KOPT-K1 (cell line): ENCODE results near the gene SUMF1.

ENCODE experiments used
- H3K27ac ChIP-seq: fragments of 200-600 bp; sonication (generic); 2 replicates; pipeline ENCODE4 v1.5.1; 2016; ENCODE audit warnings: antibody characterized with exemption, mild to moderate bottlenecking, low read depth, low read length; ENCODE audit not compliant: poor library complexity, severe bottlenecking
- H3K36me3 ChIP-seq: fragments of 200-600 bp; sonication (generic); 2 replicates; pipeline ENCODE4 v1.5.1; 2017; ENCODE audit warnings: antibody characterized with exemption, mild to moderate bottlenecking, low read length, moderate library complexity; ENCODE audit not compliant: insufficient read depth
- H3K9me3 ChIP-seq: fragments of 200-600 bp; sonication (generic); 2 replicates; pipeline ENCODE4 v1.5.1; 2017; ENCODE audit warnings: antibody characterized with exemption, low read length, mild to moderate bottlenecking; ENCODE audit not compliant: insufficient read depth, poor library complexity, severe bottlenecking

Gene SUMF1

DNA sequence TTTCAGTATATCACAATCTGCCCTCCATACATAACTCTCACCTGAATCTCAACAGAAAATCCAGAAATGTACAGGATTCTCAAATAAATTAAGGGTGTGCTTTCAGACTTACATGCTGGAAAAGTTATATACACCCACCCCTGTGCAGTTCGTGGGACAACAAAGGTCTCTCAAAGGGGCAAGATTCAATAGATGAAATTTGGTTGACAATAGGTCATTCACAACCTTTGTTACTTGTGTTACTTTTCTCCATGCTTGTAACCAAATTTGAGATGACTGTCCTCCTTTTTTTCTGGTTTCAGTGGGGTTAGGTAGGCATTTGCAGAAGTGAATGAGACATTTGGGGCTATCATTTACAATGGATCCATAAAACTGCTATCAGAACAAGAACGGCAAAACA lies 91.2 kb downstream of the SUMF1 start:
- H3K36me3 ChIP-seq = no peaks in the 10 kb centered on the region
- no peak overlapping the region for H3K27ac ChIP-seq
- H3K9me3 ChIP-seq = peaks cover 17% of the 10 kb centered on the region

DNA sequence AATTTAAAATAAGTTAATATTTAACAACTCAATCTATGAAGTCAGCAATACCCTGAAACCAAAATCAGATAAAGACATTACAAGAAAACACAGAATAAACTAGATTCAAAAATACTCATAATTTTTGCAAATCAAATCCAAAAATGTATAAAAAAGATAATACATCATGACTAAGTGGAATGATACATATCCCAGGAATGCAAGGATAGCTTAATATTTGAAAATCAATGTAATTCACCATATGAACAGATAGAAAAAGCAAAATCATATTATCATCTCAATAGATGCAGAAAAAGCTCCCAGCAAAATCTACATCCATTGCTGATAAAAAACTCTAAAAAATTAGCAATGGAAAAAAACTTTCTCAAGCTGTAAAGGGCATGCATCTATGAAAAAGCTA lies 93.4 kb downstream of the SUMF1 start:
- Histone ChIP-seq H3K36me3 (no peaks in the 10 kb centered on the region), H3K27ac (no peak overlapping the region)

DNA sequence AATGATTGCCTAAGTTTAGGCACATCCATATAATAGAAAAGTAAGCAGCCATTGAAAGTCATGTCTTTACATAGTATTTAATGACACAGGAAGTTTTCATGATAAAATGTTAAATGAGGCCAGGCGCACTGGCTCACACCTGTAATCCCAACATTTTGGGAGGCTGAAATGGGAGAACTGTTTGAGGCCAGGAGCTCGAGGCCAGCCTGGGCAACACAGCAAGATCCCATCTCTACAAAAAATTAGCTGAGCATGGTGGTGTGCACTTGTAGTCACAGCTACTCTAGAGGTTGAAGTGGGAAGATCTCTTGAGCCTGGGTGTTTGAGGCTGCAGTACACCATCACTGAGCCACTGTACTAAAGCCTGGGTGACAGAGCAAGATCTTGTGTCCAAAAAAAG lies 104.5 kb downstream of the SUMF1 start:
- no peak overlapping the region for H3K27ac ChIP-seq
- no peaks in the 10 kb centered on the region for H3K9me3 ChIP-seq
- no peaks in the 10 kb centered on the region; the same call in 1 of the 2 replicates for H3K36me3 ChIP-seq

More for the DNA sequence above, 93.4 kb downstream of the SUMF1 start:
- peaks cover 17% of the 10 kb centered on the region for H3K9me3 ChIP-seq

- Histone ChIP-seq H3K36me3 (no peaks in the 10 kb centered on the region; the same call in 1 of the 2 replicates), H3K9me3 (no peaks in the 10 kb centered on the region)
These were observed 106.3 kb downstream of the SUMF1 start for GRCh38 chr3:4360817-4361216.

DNA sequence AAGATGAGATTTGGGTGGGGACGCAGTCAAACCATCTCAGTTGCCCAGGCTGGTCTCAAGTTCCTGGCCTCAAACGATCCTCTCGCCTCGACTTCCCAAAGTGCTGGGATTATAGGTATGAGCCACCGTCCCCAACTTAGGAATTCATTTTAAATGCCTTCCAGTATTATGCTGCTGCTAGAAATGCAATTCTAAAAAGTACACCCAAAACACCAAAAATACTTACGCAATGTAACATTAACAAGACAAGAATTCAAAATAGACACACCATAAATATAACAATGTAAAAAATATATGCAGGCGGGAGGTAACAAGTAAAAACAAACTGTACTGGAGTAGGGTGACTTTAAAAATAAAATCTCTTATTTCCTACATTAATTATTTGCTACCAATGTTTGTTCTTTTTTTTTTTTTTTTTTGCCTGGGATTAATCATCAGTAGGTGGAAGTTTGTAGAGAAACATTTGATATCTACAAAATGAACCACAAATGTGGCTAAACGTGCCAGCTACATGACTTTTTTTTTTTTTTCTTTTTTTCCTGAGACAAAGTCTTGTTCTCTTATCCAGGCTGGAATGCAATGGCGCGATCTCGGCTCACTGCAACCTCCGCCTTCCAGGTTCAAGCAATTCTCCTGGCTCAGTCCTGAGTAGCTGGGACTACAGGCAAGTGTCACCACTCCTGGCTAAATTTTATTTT lies 107.1 kb downstream of the SUMF1 start:
- no peaks in the 10 kb centered on the region; the same call in 1 of the 2 replicates for H3K36me3 ChIP-seq
- no peak overlapping the region for H3K27ac ChIP-seq
- H3K9me3 ChIP-seq = no peaks in the 10 kb centered on the region

More at GRCh38 chr3:4360817-4361216, 106.3 kb downstream of the SUMF1 start:
- no peak overlapping the region for H3K27ac ChIP-seq

DNA sequence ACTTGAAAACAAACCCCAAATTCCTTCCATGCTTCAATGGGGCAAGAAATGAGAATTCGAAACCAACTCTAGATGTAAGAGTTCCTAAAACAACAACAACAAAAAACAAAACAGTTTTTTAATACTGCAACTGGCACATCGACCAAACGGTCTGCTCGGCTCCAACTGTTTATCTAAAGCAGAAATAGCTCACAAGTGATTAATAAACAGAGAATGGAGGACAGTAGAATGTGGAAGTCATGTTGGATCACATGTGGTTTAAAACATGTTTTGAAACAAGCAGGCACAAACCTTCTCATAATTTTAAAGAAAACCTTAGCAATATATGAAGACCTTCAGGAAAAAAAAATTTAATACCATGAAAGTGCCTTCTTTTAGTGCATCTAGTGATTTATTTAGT lies 108.8 kb downstream of the SUMF1 start:
- Histone ChIP-seq H3K36me3 (no peaks in the 10 kb centered on the region; the same call in 1 of the 2 replicates), H3K9me3 (no peaks in the 10 kb centered on the region), H3K27ac (no peak overlapping the region)

GRCh38 chr3:4356546-4357410 lies 110.3 kb downstream of the SUMF1 start:
- H3K9me3 ChIP-seq = no peaks in the 10 kb centered on the region
- no peak overlapping the region for H3K27ac ChIP-seq
- no peaks in the 10 kb centered on the region; the same call in 1 of the 2 replicates for H3K36me3 ChIP-seq

DNA sequence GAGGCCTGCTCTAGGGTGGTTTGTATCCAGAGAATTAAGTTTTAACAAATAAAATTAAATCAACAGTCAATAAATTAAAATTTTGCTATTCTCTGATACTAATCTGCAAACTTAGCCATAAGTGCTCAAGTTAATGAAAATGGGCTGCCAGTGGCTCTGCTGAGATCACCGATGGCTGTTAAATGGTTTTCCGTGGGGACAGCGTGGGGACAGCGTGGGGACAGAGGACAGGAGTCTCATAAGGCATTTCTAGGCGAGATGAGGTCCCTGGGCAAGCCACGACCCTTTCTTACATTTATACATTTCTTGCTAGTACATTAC lies 110.9 kb downstream of the SUMF1 start:
- no peaks in the 10 kb centered on the region for H3K36me3 ChIP-seq
- no peak overlapping the region for H3K27ac ChIP-seq
- no peaks in the 10 kb centered on the region for H3K9me3 ChIP-seq

GRCh38 chr3:4355401-4356219 lies 111.5 kb downstream of the SUMF1 start:
- H3K27ac ChIP-seq = peak overlapping the region; percentile 17
- H3K36me3 ChIP-seq = no peaks in the 10 kb centered on the region
- no peaks in the 10 kb centered on the region for H3K9me3 ChIP-seq

DNA sequence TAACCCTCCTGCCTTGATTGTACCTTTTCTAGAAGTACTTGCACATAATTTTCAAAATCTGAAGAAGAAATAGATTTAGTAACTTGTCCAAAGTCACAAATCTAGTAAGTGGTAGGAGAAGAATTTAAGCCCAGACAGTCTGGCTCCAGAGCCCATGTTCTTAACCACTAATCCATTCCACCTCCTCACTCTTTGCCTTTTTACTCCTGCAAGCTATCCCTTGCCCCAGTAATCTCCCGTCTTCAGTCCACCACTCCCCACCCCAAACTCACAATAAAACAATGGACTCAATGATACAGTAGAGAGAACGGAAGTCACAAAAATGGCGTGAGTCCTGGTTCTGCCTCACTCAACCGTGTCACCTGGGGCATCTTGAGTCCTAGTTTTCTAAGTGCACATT lies 115.2 kb downstream of the SUMF1 start:
- Histone ChIP-seq H3K9me3 (no peaks in the 10 kb centered on the region), H3K36me3 (no peaks in the 10 kb centered on the region)

DNA sequence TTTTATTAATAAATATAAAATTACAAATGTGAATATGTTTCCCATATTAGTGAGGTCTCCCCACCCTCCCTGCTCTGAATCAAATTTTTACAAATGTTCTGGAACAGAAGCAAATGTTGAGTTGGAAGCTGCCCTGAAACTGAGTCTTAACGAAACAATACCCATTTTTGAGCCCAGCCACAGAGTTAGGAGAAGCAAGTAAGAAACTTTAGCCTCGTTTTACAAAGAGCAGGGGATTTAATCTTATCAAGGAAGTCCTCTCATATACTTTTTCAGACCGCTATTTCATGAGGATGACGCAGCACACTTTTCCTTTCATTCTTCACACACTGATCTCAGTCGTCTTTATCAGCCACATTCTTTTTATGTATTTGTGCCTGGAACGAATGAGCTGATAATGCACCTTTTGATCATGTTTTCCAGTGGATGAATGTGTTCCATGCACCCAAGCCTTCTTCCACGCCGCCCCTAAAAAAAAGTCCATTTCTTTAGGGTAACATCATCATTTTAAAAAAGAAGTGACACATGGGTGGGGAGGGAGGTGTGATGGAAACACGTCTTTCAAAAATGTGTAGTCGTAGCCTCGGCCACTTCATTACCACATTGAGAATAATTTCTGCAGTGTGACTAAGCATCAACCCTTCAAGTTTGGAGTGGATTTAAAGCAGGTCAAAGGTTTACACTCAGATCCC lies 115.8 kb downstream of the SUMF1 start:
- H3K27ac ChIP-seq = no peak overlapping the region
- H3K36me3 ChIP-seq = no peaks in the 10 kb centered on the region
- H3K9me3 ChIP-seq = no peaks in the 10 kb centered on the region

More for the DNA sequence above, 115.2 kb downstream of the SUMF1 start:
- H3K27ac ChIP-seq = no peak overlapping the region

- Histone ChIP-seq H3K27ac (no peak overlapping the region), H3K9me3 (no peaks in the 10 kb centered on the region), H3K36me3 (no peaks in the 10 kb centered on the region)
These were observed 116.3 kb downstream of the SUMF1 start for GRCh38 chr3:4350789-4351163.

GRCh38 chr3:4343258-4343657 lies 123.8 kb downstream of the SUMF1 start:
- no peak overlapping the region for H3K27ac ChIP-seq
- no peaks in the 10 kb centered on the region for H3K9me3 ChIP-seq
- no peaks in the 10 kb centered on the region for H3K36me3 ChIP-seq

DNA sequence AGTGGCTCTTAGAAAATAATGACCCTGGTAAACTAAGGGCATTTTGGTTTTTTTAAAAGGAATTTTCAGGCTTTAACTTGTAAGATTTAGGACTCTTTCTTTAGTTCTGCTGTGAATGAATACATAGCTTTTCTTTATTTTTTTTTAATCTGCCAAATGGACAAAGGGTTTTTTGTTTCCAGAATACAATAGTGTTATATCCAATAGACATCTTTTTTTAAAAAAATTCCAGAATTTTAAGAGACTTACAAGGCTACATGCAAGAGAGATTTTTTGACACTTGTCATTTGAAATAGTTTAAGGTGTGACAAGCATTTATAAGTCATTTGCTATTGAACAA lies 125.8 kb downstream of the SUMF1 start:
- Histone ChIP-seq H3K9me3 (no peaks in the 10 kb centered on the region), H3K27ac (no peak overlapping the region)

More for the DNA sequence above, 125.8 kb downstream of the SUMF1 start:
- H3K36me3 ChIP-seq = no peaks in the 10 kb centered on the region
